ENCODE data around the gene ZNF785.
A peak's percentile ranks its signal among the peaks of the same experiment; 100 is the strongest.
"Not testable (repeated sequence)": the region's sequence is repeated elsewhere in the genome, so short reads cannot be mapped to it uniquely, and the experiment has no call there.

ZNF785 gene

DNA sequence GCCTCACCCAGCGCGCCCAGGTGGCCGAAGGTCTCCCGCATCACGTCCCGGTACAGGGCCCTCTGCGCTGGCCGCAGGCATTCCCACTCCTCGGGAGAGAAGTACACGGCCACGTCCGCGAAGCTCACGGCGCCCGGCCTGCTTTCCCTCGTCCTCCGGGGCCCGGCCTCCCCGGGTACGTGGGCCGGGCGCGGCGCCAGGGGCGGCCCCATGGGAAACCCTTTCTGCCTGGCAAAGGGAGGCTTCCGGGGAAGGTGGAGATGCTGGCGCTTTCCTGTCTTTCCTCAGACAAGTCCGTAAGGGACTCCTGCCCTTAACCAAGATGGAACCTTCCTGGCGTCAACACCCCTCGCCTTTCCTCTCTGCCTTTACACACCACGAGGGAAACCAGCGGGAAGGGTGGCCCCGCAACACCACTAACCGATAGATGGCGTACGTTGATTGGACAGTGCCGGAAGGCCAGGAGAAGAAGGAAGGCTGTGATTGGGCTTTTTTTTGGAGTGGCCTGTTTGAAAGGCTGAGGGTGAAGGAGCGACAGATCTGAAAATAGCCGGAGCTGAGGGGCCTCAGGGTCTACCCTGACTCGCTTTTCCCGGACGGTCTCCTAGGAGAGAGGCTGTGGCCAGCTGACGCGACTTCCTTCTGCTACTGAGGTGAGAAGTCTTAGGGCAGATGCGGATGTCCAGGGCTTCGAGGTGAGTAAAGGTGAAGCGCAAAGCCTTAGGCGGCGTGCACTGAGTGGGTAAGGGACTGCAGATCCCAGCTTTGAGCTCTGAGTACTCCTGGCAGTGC is at the start of gene ZNF785:
Gene ZNF785, minus strand, starts transcription at position 298 of the 792 bp plus-strand sequence. Its CDS starts 86 bp downstream, at position 212.
- peak; percentile 98 for DNase-seq (ENCODE audit: low read depth, low spot score)

DNA sequence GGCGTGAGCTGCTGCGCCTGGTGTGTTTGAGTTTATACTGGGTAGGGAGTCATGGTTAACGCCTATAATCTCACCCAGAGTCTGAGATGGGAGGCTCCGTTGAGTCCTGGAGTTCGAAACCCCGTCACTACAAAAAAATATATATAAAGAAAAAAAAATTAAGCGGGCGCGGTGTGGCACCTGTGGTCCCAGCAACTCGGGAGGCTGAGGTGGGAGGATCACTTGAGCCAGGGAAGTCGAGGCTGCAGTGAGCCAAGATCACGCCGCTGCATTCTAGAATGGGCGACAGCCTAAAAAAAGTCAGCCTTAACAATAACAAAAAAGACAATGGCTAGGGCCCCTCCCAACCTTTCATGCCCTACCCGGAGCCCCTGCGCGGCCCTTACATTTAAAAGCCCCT is 48.0 kb upstream of the ZNF785 start:
- DNase-seq (ENCODE audit: low read depth, low spot score) = no peak

DNA sequence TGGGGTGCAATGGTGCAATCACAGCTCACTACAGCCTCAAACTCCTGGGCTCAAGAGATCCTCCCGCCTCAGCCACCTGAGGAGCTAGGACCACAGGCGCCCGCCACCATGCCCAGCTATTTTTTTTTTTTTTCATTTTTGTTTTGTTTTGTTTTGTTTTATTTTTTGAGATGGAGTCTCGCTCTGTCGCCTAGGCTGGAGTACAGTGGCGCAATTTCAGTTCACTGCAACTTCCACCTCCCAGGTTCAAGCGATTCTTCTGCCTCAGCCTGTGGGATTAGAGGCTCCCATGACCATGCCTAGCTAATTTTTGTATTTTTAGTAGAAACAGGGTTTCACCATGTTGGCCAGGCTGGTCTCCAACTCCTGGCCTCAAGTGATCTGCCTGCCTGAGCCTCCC is 47.0 kb upstream of the ZNF785 start:
- not testable (repeated sequence) for DNase-seq (ENCODE audit: low read depth, low spot score)

DNA sequence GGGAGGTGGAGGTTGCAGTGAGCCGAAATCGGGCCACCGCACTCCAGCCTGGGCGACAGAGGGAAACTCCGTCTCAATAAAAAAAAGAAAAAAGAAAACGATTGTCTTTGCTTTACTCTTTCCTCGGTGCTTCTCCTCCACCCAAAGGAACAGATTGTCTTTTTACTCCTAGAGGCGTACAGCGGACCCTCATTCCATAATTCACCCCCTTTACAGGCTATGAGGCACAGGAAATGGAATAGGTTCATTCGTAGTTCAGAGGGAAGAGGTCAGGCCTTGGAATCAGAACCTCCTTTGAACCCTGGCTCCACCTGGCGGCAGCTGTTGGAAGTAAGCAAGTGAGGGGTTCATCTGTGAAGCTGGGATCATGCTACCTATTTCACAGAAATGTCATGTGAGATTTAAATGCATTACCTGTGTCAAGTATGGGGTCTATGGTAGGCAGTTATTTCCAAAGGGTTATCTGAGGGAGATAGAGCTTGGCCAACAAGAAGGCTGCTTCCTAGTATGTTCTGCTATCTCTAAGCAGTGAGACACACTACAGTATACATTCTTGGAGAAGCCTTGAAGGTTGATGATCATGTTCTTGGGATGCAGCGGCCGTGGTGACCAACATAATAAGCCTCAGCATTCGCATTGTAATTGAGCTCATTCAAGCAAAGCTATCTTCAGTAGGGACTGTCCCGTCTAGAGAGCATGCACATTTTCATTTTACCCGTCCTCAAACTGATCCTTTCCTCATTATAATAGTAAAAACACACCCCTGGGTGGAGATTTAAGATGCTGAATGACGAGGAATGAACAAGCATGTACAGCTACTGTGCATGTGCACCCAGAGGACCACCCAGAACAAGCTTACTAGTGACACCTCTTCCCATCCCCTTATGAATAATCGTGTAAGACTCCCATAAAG is 43.4 kb upstream of the ZNF785 start:
- no peak for DNase-seq (ENCODE audit: low read depth, low spot score)

DNA sequence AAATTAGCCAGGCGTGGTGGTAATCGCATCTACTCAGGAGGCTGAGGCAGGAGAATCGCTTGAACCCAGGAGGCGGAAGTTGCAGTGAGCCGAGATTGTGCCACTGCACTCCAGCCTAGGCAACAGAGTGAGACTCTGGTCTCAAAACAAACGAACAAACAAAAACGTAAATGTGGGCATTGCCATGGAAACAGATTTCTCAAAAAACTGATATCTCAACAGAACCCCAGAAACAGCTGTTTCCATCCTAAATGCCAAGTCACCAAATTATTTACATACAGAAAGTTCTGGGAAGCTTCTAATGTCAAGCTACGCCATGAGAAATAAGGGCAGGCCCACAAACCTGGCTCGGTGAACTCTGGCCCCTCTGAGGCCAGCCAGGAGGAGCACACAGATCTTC is 40.7 kb upstream of the ZNF785 start:
- DNase-seq (ENCODE audit: low read depth, low spot score) = no peak

DNA sequence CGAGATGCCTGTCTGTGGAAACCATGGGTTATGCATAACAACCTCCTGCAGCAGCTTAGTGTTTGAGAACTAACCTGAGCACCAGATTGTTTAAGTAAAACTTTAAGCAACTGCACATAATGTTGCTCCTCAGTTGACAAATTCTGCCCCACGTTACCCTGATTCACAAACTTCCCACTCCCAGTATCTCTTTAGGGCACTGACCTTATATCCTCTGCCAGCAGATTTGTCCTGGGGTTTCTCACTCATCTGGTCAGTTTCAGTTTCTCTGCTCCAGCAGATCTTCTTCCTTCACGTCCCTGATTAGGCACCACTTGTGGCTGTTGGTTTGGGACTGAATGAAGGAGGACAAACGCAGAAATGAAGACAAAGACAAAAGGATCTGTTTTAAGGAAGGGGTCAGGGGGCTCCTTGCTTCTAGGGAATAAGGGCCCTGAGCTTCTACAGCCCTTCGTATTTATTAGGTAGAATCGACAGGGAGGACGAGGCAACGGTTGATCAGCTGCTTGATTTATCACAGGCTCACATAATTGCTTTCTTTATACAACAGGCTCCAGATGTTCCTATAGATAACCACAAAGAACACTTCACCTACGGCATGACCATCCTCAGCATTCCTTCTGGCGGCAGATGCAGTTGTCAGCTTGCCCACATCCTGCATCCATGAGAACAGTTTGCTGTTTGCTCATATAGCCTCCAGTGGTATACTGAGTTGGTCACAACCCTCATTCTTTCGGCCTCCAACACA is 38.2 kb upstream of the ZNF785 start:
- no peak for DNase-seq (ENCODE audit: low read depth, low spot score)

DNA sequence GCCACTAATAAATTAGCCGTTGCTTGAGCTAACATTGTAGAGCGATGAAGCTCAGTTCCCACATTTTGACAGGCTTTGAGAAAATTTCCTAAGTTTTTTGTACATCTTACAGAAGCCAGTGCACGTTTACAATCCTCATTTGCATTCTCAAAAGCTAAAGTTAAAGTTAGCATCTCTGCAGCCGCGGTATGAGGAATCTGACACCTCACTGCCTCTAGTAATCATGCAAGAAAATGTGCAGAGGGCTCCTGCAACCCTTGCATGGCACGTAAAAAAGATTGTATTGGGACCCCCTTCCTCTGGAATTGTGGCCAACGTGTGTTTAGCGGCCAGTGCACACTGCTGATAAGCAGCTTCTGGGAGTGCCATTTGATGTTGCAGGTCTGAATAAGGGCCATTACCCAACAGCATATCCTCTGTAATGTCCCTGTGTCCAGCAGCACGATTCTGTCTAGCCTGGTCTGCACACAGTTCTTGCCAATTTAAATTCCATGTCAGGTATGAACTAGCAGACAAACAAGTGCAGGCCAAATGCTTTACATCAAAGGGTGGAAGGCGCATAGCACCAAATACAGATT is 37.0 kb upstream of the ZNF785 start:
- no peak for DNase-seq (ENCODE audit: low read depth, low spot score)

DNA sequence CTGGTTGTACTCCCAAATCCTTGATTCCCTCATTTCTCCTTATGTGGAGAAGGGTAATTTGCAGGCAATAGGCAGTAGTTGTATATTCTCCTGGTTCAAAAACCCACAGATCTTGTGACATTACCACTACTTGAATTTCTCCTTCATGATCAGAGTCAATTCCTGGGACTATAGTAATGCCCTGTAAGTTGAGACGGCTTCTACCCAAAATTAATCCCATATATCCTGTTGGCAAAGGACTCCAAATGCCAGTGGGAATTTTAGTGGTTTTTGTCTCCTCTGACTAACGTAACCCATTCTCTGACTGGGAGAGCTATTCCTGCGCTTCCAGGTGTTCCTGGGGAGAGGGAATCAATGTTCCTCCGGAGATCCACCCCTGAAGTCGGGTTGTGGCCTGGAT is 36.3 kb upstream of the ZNF785 start:
- DNase-seq (ENCODE audit: low read depth, low spot score) = no peak

DNA sequence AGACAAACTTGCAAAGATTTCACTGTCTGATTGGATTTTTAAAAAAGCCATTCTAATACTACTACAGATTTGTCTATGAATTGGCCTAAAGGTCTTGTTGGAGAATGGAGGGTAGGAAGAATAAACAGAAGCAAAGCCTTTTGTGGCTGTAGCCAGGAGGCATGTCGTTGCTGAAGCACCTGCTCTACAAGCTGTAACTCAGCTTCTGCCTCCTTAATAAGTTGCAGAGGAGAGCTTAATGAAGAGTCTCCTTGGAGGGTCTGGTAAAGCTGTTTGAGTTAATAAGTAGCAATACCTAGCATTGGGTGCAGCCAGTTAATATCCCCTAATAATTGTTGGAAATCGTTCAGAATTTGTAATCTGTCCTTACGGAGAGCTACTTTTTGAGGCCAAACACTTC is 34.7 kb upstream of the ZNF785 start:
- no peak for DNase-seq (ENCODE audit: low read depth, low spot score)

DNA sequence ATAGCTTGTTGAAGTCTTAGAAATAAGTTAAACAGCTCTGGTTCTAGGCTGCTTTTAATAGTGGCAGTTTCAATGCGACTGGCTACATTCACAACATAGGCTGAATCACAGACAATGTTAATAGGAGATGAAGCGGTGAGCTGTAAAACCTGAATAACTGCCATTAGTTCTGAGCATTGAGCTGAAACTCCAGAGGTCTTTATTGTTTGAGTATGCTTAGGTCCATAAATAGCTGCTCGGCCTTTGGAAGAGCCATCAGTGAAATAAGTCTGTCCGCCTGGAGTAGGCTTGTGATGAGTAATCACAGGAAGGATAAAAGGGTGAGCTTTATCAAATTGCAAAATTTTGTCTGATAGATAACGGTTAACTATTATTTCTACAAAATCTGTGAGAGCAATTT is 34.1 kb upstream of the ZNF785 start:
- no peak for DNase-seq (ENCODE audit: low read depth, low spot score)

DNA sequence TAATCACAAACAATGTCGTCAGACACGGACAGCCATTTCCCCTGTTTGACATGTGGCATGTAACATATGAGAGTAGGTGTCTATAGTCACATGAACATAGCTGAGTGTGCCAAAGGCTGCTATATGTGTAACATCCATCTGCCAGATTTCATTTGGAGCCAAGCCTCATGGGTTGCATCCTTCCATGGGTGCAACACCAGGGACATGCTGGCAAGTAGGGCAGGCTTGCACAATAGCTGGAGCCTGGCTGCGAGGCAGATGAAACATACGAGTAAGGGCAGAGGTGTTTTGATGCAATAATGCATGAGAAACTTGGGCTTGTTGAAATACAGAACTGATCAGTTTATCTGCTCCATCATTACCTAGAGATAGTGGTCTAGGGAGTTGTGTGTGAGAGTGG is 33.7 kb upstream of the ZNF785 start:
- DNase-seq (ENCODE audit: low read depth, low spot score) = no peak

DNA sequence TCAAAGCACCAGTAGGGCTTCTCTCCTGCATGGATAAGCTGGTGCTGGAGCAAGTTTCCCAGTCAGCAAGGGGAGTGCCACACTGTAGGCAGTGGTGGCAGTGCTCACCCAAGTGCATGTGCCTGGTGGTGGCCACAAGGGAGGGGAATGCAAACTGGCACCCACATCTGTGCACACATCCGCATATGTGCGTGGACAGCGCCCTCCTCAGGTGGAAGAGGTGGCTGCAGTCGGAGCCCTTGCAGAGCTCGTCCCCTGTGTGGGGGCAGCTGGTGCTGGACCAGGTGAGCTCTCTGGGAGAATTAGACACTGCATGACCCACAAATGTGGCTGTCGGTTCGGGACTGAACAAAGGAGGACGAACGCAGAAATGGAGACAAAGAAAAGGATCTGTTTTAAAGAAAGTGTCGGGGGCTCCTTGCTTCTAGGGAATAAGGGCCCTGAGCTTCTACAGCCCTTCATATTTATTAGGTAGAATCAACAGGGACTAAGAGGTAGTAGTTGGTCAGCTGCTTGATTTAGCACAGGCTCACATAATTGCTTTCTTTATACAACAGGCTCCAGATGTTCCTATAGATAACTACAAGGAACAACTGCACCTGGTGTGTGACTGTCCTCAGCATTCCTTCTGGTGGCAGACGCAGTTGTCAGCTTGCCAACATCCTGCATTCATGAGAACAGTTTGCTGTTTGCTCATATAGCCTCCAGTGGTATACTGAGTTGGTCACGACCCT is 30.0 kb upstream of the ZNF785 start:
- DNase-seq (ENCODE audit: low read depth, low spot score) = no peak

DNA sequence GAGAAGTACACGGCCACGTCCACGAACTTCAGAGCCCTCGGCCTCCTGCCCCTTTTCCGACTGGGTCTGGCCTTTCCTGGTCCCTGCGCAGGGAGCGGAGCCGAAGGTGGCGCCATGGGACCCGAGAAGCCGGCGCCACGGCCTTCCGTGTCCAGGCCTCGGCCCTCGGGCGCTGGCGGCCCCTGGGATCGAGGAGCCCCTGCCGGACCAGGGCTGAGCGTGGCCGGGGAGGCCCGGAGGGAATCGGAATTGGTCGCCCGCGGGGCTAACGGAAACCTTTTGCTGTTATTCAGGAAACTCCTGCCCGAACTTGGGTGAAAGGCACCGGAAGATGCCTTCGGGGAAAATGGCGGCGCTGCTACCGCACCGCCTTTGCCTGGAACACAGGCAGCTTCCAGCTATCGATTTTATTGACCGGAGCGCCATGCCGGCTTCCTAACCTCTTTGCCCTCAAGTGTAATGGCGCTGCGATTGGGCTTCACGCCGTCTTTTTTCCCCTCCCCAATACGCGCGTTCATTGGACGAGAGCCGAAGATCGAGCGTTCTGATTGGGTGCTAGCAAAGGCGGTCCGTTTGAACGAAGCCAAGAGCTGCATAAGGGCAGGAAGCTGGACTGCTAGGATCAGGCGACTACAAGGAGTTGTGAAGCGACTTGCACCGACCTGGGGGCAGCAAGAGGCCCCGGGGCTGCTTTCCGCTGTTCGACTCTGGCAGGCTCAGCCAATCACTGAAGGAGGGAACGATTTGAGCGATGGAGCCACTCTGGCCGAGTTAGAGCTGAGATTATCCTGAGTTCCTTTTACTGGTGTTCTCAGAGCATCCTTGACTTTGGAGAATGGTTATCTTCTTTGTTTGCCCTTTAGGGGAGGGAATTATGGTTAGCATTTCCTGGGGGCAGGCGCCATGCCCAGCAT is 24.7 kb upstream of the ZNF785 start, which contains the start of gene ZNF689:
Gene ZNF689, minus strand, starts transcription at position 464 of the 914 bp plus-strand sequence. Its CDS starts 348 bp downstream, at position 116.
- DNase-seq (ENCODE audit: low read depth, low spot score) = peak; percentile 96

DNA sequence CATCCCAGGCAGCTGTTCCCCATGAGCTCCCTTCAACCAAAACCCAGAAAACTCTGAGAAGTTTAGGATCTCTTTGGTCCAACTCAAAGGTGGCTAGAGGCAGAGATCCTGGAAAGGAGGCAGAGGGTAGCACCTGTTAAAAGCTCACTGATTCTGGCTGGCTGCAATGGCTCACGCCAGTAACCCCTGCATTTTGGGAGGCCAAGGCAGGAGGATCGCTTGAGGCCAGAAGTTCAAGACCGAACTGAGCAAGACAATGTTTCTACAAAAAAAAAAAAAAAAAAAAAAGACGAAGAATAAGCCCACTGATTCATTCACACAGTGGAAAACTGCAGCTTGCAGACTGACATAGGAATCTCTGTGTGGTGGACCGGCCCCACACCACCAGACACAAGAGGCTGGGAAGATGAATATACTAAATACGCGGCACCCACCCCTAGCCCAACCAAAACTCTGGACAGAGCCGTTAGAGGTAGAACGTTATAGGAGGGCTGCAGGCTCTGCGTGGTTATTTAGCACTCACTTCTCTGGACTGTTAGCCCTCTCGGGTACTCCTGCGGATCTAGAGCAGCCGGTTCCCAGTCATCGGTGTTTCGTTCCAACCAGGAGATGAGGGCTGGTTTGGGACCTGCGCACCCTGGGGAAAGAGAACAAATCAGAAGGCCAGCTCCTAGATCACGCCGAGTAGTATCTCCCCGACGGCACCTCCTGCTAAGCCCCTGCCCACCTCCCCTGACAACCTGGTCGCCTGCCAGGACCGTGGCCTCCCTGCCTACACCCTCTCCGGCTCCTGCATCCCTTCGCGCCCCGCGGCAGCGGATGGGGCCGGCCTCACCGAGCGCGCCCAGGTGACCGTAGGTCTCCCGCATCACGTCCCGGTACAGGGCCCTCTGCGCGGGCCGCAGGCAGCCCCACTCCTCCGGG is 23.8 kb upstream of the ZNF785 start:
- no peak for DNase-seq (ENCODE audit: low read depth, low spot score)

DNA sequence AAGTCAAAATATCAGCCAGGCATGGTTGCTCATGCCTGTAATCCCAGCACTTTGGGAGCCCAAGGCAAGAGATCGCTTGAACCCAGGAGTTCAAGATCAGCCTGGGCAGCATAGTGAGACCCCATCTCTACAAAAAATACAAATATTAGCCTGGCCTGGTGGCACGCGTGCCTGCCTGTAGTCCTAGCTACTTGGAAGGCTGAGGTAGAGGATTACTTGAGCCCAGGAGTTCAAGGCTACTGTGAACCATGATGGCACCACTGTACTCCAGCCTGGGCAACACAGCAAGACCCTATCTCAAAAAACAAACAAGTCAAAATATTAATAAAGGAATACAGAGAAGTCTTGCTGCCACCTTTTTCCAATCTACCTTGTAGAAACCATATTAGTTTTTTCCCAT is 20.5 kb upstream of the ZNF785 start:
- no peak for DNase-seq (ENCODE audit: low read depth, low spot score)

DNA sequence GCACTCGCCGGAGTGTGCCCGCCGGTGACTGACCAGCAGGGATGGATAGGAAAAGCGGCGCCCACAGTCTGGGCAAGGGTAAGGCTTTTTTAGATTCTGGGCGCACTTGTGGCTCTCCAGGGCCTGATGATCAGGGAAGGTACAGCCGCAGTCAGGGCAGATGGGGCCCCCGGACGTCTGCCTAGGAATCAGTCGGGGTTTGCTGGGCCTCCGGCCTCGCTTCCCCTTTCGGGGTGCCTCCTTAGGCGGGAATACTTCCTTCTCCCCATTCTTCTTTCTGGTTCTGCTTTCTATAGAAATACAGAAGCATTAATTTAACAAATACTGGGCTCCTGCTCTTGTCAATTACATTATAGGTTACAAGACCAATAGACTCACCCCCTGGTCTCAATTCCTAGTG is 19.7 kb upstream of the ZNF785 start:
- no peak for DNase-seq (ENCODE audit: low read depth, low spot score)

DNA sequence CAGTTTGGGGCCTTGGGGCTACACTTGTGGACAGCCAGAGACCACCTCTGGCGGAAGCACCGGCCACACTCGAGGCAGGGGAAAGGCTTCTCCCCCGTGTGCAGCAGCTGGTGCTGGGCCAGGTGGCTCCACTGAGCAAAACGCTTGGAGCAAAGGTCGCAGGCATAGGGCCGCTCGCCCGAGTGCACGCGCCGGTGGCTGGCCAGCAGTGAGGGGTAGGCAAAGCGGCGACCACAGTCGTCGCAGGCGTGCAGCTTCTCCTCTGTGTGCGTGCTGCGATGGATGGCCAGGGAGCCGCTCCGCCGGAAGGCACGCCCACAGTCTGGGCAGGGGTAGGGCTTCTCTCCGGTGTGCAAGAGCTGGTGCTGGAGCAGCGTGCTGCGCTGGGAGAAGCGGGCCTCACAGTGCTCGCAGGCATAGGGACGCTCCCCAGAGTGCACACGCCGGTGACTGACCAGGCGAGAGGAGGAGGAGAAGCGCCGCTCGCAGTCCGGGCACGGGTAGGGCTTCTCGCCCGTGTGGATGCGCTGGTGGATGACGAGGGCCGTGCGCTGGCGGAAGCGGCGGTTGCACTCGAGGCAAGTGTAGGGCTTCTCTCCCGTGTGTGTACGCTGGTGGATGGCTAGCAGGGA is 18.9 kb upstream of the ZNF785 start:
- no peak for DNase-seq (ENCODE audit: low read depth, low spot score)

DNA sequence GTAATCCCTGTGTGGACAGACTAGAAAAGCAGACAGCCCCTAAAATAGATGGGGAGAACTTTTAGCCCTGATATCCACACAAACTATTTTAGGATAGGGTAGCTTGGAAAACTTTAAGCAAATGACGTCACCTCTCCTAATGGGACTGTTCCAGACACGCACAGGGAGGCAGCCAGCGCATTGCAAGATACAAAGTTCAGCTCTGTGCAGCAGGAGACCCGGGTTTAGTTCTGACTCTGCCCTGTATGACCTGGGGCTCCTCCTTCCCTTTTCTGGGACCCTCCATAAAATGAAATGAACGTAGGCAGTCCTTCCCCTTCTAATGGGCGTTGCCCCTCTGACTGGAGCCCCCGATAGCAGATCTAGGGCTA is 18.4 kb upstream of the ZNF785 start:
- DNase-seq (ENCODE audit: low read depth, low spot score) = no peak
